PFSK-1 (cell line): ENCODE results near the gene SREK1.

Source experiments
- FOXP2 ChIP-seq: optimal IDR thresholded peaks from 2 replicates; pipeline ENCODE3; 2011; ENCODE audit warnings: borderline replicate concordance, control low read depth, inconsistent platforms; ENCODE audit not compliant: insufficient read depth; ENCODE audit errors: extremely low read length, extremely low read depth
- POLR2AphosphoS5 ChIP-seq: IDR thresholded peaks from 2 replicates; pipeline ENCODE4 v1.6.1; 2012; ENCODE audit warnings: low read depth, mild to moderate bottlenecking, control low read depth, low read length, moderate library complexity
- TAF1 ChIP-seq: IDR thresholded peaks from 2 replicates; pipeline ENCODE4 v1.6.1; 2012; ENCODE audit warnings: low read length, control low read depth, borderline replicate concordance; ENCODE audit not compliant: insufficient read depth

- TF ChIP-seq POLR2AphosphoS5: no peak
- TF ChIP-seq FOXP2: no peak
- TF ChIP-seq TAF1: no peak
Observed at GRCh38 chr5:66130493-66130892, 13.6 kb upstream of the SREK1 start.
